HG02870 (cell line): ENCODE data around the gene GRIN2A.

Experiments
- ATAC-seq: cut with Tn5 transposase; IDR thresholded peaks from one replicate; pipeline ENCODE4 v1.9.1; 2021; ENCODE audit warnings: mild to moderate bottlenecking, moderate library complexity; ENCODE audit not compliant: unreplicated experiment

GRIN2A gene

DNA sequence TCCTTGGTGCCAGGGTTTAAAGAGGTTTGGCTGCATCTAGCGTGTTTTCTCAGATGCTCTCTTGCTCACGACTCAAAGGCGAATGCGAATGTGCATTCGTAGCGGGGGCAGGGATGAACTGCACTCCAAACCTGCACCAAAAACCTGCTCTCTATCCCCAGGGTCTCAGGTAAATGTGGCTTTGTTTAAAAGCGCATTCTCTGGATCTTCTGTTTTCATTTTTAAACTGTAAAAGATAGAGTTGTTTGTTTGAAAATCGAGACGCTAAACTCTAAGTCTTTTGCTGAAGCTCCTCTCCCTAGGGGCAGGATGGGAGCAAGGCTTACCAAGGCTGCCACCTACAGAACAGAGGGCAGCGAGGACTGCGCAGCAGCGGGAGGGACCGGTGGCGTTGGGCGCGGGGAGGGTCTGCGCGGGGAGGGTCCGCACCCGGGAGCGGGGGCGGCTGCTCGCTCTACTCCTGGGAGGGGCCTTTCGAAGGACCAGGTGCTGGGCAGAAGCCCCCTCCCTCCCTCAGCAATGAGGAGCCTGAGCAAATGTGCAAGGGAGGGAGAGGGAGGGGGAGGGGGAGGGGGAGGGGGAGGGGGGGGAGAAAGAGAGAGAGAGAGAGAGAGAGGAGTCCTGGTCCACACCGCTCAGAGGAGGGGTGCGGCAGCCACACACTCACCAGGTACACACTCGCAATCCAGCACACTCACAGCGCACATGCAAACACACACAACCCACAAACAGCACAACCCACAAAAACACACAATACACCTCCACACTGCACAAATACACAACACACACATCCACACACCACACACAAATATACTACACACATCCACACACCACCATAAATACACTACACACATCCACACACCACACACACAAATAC lies 142.8 kb downstream of the GRIN2A start:
- ATAC-seq: no peak

DNA sequence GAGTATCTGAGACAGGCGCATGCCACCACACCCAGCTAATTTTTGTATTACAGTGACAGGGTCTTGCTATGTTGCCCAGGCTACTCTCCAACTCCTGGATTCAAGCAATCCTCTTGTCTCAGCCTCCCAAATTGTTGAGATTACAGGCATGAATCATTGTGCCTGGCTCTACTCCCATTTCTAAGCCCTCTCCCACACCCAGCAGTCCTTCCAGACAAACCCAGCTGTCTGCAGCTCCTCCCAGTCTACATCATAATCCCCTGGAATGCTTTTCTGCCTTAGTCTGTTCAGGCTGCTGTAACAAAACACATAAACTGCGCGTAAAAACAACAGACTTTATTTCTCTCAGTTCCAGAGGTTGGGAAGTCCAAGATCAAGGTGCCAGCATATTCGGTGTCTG lies 144.5 kb downstream of the GRIN2A start:
- ATAC-seq: no peak

DNA sequence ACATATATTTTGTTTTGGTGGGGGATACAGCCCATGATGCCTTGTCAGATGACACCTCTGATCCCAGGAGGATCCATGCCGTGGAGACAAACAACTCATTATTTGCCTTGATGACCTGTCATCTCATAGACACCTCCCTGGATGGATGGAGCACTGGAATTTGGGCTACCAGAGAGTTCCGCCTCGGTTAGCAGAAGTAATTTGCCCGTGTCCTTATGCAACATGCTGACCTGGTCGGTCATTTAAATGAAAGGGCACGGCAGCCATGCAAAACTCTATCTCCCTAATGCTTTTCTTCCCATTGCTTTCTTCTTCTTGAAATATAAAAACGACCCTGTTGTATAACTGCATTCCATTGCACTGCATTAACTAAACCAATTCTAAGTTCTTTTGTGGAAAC lies 145.3 kb downstream of the GRIN2A start:
- ATAC-seq: no peak

DNA sequence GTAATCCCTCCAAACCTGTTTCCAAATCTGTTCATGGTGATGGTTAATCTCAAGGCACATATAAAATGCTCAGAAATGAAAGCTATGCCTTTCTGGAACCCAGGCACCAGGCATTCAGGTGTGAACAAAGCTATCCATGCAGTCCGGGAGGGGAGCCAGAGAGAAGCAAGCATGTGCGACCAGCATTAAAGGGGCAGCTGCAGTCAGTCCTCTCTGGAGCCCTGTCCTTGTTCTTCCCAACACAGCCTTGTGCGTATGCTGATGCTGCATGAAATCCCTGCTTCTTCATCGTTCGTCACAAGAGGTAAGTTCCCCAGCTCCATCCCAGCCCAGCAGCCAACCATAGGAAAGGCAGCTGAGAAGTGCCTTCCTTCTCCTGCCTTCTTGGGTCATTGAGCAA lies 148.7 kb downstream of the GRIN2A start:
- no peak for ATAC-seq

DNA sequence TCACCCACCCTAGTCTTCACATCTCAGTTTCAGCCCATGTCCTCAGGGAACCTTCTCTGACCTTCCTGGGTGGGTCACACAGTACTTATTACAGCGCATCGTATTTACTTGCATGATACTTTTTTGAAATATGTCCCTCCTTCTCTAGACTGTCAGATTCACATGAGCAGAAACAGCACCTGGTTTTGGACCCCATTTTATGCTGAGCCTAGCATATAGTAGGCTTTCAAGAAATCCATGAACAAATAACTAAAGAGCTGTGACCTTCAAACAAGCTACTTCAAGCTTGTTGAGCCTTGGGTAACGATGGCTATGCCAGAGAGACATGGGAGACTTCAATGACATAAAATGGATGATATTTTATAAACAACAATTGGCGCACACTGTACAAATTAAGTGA lies 150.3 kb downstream of the GRIN2A start:
- ATAC-seq: no peak

DNA sequence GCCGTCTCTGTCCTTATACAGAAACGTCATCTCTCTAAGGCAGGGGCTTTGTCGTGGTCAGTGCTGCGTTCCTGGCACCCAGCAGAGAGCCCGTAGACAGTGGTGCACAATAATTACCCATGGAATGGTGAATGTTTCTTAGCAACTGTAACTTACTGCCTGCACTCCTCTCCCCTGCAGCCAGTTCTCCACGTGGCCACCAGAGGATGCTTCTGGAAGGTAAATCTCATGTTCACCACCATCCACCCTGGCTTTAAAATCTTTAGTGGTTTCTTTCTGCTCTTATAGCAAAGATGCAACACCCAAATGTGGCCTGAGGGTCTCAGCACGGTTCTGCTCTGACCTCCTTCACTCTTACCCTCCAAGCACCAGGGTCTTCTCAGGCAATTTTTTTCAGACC lies 150.8 kb downstream of the GRIN2A start:
- no peak for ATAC-seq

DNA sequence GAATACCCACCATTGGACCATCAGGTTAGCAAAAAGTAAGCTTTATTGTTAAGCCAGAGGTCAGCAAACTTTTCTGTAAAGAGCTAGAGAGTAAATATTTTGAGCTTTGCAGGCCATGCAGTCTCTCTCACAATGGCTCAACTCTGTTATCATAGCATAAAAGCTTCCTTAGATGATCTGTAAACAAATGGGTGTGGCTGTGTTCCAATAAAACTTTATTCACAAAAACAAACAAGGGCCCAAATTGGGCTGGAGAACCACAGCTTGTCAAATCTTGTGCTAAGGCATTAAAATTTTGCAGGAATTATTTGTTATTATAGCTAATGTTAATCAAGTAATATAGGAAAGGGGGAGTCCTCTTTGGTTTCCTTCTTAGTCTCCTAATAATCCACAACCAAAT lies 153.6 kb downstream of the GRIN2A start:
- no peak for ATAC-seq

DNA sequence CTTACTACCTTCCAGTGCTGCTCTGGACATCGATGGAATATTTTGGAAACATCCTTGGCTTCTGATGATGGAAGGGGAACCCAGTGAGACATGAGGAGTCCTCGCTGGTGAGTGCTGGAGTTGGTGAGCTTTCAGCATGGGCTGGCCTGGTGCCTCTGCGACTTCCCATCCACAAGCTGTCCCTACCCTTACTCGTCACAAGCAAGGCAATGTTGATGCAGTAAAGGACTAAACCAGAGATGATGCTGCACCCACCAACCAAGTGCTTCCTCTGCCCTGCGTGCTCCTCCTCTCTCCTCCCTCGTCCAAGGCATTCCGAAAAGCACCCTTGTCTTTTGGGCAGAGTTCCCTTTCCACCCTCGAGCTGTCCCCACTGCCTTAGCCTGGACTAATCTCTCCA lies 154.7 kb downstream of the GRIN2A start:
- ATAC-seq: no peak

DNA sequence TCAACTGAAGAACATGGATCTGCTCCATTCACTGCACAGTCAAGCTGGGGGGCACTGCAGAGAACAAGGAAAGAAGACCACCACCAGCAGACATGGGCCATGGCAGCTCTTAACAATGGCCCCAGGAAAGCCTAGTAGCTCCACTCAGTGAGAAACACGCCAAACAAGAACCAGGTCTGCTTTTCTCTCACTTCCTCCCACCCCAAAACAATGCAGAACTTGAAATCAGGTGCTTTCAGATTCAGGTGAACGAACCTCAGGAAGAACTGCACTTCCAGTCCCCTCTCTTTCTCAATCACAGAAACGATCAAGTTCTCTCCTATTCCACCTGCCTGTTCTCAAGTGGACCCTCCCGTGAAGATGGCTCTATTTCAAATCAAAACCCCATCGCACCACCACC lies 155.6 kb downstream of the GRIN2A start:
- no peak for ATAC-seq

DNA sequence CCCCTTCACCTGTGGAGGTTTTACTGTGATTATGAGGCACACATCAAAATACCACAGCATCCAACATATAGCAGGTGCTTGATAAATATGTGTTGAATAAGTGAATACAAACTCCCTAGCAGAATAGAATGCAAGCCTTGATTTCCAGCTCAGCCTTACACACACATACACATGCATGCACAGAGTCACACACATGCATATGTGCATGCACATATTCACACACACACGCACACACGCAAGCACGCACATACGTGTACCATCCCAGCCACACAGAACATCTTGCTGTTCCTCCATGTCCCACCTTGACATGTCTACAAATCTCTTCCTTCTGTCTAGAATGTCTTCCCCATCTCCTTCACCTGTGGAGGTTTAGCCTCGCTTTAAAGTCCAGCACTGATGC lies 160.1 kb downstream of the GRIN2A start:
- ATAC-seq: no peak

DNA sequence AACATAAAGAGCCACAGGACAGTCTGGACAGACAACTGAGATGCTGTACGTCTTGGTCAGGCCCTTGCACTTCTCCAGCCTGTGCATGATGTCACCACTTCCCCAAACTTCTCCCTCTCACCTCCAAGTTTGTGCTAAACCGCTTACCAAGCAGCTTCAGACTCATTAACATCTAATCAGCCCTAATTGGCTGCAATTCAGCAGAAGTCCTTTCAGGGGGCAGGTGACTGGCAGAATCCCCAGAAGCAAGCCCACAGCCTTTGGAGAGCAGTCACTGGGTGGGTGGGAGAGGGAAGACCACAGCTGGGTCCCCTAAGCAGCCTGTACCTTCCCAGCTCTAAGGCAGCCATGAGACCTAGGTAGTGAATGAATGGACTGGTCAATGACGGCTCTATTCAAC lies 161.4 kb downstream of the GRIN2A start:
- ATAC-seq: no peak

DNA sequence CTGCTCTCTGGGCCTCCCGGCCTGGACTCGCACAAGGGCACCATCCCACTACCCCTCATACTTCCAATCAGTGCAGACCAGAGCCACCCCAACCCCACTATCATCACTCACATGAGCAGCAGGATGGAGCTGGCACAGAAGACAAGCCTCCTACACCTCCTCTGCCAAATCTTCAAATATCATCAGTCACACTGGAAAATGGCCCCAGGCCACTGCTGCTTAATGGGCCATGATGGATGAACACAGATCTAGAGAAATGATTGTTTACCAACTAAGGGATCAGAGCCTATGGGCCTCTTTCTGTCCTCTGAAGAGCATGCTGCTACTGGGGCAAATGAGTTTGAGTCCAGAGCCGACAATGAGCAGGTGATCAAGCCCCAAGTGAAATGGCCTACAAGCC lies 165.5 kb downstream of the GRIN2A start:
- no peak for ATAC-seq

DNA sequence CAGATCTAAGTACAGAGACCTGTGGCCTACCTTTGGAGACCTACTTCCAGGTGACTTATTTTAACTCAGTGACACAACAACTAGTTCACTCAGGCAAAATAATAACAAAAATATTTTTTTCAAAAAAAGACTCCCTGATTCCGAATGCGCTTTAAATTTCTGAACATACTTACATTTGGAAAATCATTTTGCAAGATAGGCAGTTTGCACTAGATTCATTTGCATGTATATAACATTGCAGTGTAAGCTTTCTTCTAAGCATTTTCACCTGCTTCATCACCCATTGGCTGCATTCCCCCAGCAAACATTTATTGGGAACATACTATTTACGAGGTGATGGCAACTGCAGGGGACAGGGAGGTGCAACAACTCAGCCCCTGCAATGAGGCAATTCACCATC lies 166.8 kb downstream of the GRIN2A start:
- no peak for ATAC-seq

DNA sequence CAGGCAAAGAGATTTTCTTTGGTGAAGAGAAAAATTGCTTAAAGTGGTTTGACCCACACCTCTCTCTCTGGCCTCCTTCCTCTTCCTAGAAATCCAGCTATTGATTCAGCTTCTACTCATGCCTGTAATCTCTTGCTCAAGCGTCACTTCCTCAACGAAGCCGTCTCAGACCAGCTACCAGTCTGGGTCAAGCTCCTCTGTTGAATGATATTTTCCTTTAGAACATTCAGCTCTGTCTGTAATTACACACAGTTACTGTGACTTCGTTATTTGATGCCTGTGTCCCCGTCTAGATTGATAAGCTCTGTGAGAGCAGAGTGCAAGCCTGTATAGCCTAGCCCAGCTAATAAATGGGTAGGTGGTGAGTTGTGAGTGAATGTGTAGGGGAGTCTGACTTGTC lies 168.5 kb downstream of the GRIN2A start:
- ATAC-seq: no peak

DNA sequence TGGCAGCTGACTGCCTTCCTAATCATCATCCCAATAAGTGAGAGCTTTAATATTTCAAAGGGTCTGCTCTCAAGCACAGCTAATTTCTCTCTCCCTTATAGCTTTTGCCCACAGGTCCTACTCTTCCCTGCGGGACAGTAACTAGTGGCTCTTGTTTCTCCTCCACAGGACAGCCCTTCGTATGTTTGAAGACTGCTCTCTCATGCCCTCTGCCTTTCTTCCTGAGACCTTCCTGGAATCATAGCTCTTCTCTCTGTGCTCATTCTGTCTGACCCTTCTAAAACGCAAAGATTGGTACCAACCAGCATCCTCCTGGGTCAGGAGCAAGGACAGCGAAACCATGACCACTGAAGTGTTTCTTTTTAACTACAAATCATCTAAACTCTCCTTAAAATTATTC lies 168.9 kb downstream of the GRIN2A start:
- ATAC-seq: no peak

DNA sequence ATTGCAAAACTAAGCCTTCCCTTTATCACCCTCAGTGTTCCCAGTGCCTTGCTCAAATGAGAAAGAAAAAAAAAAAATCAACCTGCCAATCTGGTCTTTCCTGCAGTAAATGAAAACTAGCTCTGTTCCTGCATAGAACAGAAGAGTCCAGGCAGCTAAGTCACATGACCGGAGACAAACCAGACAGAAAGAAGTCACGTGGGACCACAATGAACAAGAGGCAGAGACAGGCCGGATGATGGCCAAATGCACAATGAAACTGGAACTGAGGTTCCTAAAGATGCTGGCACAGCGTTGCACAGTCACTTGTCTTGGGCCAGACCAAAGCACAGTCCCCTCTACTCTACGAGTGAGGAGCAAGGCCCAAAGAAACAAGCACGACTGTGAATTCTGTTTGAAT lies 172.5 kb downstream of the GRIN2A start:
- ATAC-seq: no peak

DNA sequence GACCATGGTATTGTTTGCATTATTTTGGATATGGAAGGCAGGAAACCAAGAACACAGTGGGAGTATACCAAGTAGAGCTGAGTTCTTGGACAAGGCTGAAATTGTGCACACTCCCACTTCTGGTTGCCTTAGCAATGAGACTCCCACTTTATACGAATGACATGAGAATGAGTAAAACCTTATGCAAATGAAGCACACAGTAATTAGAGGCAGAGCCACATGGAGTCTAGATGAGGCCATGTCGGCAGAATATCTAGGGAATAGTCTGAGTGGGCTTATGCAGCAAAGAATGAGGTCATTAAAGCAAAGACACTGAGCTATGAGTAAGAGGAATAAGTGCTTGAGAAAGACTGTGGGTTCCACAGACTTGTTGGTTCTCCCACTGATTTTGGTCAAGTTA lies 178.7 kb downstream of the GRIN2A start:
- no peak for ATAC-seq

DNA sequence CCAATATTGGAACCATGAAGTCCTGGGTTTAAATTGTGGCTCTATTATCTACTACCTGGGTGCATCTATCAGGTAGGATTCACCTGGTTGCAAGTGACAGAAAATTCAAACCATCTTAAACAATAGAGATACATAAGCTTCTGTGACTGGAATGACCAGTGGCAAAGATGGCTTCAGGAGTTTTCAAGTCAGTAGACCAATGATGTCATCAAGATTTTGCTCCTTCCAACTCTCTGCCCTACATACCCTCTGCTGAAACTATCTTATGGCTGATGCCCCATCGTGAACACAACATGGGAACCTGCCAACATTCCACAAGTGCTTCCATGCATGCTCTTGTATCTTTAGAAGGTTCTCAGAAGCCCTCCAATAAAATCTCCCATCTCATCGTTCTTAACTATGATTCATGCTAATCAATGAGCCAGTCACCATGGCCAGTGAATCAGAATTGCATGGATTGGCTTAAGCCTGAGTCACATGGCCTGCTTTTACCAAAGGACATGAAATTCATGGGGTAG lies 180.9 kb downstream of the GRIN2A start:
- no peak for ATAC-seq

DNA sequence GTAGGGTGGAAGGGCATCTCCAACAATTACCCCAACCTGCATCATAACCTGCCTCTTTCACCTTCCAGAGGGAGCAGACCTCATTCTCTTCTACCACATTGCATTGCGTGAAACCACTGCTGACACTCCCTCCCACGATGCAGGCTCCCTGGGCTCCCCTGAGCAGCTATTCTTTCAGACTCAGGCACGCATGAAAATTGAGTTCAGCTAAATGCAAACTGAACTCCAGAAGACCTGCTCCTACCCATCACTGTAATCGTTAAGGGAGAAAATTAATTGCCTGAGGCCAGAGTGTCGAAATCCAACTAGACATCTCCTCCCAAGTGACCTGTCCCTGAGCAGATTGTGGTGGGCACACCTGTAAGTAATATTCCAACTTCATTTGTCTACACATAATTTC lies 186.0 kb downstream of the GRIN2A start:
- no peak for ATAC-seq

DNA sequence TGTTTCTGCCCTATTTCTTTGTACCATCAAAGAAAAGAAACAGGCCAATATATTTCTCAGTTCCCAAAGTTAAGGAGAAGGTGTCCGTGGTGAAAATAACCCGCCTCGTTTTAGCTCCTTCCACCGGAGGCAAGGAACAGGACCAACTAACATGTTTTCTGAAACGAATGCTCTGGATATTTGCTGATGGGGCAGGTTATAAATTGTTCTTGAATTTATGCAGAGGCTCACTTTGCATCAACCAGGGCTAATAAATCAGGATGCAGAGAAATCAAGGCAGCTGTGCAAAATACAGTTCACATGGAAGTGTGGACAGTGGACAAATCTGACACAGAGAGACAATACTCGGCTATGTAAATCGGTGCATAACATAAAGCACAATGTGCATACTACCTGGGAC lies 189.8 kb downstream of the GRIN2A start:
- ATAC-seq: no peak

DNA sequence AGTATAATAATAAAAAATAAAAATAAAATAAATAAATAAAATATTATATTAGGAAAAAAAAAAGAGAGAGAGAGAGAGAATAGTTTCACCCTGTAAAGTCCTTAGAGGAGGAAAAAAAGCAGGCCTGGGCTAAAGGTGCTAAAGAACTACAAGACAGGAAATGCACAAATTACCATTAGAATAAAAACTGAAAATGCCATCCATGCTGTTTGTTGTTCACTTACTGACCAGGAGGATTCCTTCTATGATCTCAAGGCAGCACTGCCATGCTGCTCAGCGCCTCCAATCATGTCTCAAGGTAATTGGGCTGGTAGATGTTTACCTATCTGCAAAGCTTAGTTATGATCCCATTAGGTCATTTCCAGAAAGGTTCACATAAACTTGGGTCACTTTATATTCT lies 201.2 kb downstream of the GRIN2A start:
- ATAC-seq: no peak

DNA sequence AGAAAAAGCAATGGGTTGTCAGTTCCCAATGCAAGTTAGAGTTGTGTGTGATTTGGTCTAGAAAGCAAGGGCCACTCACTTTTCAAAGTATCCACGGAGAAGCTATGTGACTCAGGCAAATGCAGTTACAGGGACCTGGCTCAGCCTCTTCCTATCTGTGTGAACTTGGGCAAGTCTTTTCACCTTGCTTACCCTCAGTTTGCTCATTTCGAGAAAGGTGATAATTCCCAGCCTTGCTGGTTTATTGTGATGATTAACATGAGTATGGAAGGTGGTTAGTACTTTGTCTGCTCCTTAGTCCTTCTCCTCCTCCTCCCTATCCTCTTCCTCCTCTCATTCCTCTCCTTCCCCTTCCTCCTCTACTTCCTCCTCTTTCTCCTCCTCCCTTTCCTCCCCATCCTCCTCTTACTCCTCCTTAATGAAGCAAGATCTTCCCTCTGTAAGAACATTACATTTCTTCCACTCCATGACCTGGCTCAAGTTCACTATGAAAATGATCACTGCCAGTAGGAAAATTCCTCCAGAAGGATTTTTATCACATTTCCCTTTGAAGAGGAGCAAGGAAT lies 204.0 kb downstream of the GRIN2A start:
- no peak for ATAC-seq
